Muscle layer of colon (tissue), 2 donors: Measurements from ENCODE around the gene SYT1.
"Not testable (repeated sequence)": the region's sequence is repeated elsewhere in the genome, so short reads cannot be mapped to it uniquely, and the experiment has no call there.

ENCODE experiments used
- H3K27ac ChIP-seq: one replicate; pipeline ENCODE4 v1.7.0; 2013; ENCODE audit warnings: low read depth, mild to moderate bottlenecking, low read length, moderate library complexity
- H3K27me3 ChIP-seq, 2 donors: one replicate each; pipeline ENCODE4 v1.7.0; 2013; ENCODE audit warnings: low read length in 2 of 2, mild to moderate bottlenecking in 2 of 2; ENCODE audit not compliant: insufficient read depth in 2 of 2, control insufficient read depth in 1 of 2
- H3K36me3 ChIP-seq: one replicate; pipeline ENCODE4 v1.7.0; 2013; ENCODE audit warnings: mild to moderate bottlenecking, low read length; ENCODE audit not compliant: insufficient read depth
- H3K4me1 ChIP-seq: one replicate; pipeline ENCODE4 v1.7.0; 2013; ENCODE audit warnings: mild to moderate bottlenecking, low read length; ENCODE audit not compliant: insufficient read depth
- H3K4me3 ChIP-seq, 2 donors: one replicate each; pipeline ENCODE4 v1.7.0; 2013; ENCODE audit warnings: low read length in 2 of 2, low read depth in 1 of 2, mild to moderate bottlenecking in 1 of 2, moderate library complexity in 1 of 2
- H3K9ac ChIP-seq: one replicate; pipeline ENCODE4 v1.7.0; 2013; ENCODE audit warnings: low read length
- H3K9me3 ChIP-seq: one replicate; pipeline ENCODE4 v1.7.0; 2013; ENCODE audit warnings: mild to moderate bottlenecking, low read length
- donor health status: abdominal sarcoma.
- donor health status: Adenocarcinoma of cecum.

SYT1 gene

DNA sequence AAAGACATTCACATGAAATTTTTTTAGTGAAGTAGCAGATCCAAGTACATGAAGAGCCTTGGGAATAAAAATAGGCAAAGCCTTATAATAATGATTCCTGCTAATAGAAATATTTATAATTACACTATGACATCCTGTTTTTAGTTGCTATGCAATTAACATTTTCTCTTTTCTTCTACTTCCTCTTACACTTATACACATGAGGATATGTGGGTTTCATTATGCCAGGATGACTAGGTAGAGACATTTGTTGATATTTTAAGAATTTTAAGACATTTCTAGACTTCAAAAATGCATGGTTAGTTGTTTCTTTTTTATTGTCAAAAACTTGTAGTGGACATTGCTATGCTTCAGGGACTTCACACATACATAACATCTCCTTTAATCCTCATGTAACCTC is 326.8 kb downstream of the SYT1 start:
- Histone ChIP-seq H3K27ac (no peak overlapping the region), H3K27me3 (no peaks in the 10 kb centered on the region), H3K36me3 (no peaks in the 10 kb centered on the region), H3K9me3 (no peaks in the 10 kb centered on the region), H3K4me1 (no peaks in the 10 kb centered on the region), H3K4me3 (no peak overlapping the region), H3K9ac (no peak overlapping the region)

DNA sequence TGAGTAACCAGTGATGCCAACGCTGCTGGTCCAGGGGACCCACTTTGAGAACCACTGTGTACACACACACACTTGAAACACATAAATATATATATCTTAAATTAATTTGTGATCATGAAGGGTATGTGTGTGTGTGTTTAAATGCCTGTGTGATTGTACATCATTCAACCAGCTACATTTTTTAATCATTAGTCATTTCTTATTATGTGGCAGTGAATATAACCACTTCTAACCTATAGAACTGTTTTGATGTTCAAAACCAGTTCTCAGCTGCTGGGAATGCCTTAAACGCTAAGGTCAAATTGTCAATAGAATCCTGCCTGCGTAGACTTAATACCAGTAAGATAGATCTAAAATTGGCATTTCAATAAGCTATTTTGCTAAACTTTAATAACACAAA is 330.0 kb downstream of the SYT1 start:
- H3K4me1 ChIP-seq: no peaks in the 10 kb centered on the region
- no peaks in the 10 kb centered on the region for H3K9me3 ChIP-seq
- no peak overlapping the region for H3K4me3 ChIP-seq
- no peak overlapping the region for H3K27ac ChIP-seq
- H3K9ac ChIP-seq: no peak overlapping the region
- H3K36me3 ChIP-seq: no peaks in the 10 kb centered on the region
- no peaks in the 10 kb centered on the region for H3K27me3 ChIP-seq

- Histone ChIP-seq H3K4me1 (no peaks in the 10 kb centered on the region), H3K4me3 (no peak overlapping the region), H3K9me3 (no peaks in the 10 kb centered on the region)
Observed at GRCh38 chr12:79199166-79199565, 334.6 kb downstream of the SYT1 start.

GRCh38 chr12:79200176-79200575 is 335.6 kb downstream of the SYT1 start:
- Histone ChIP-seq H3K36me3 (no peaks in the 10 kb centered on the region), H3K27ac (no peak overlapping the region), H3K4me1 (no peaks in the 10 kb centered on the region), H3K27me3 (no peaks in the 10 kb centered on the region), H3K9ac (no peak overlapping the region), H3K9me3 (no peaks in the 10 kb centered on the region), H3K4me3 (no peak overlapping the region)

More at GRCh38 chr12:79199166-79199565, 334.6 kb downstream of the SYT1 start:
- no peak overlapping the region for H3K9ac ChIP-seq
- H3K36me3 ChIP-seq: no peaks in the 10 kb centered on the region
- H3K27me3 ChIP-seq: no peaks in the 10 kb centered on the region
- no peak overlapping the region for H3K27ac ChIP-seq

GRCh38 chr12:79203058-79203647 is 338.6 kb downstream of the SYT1 start:
- H3K27me3 ChIP-seq: no peaks in the 10 kb centered on the region

GRCh38 chr12:79206871-79207270 is 342.3 kb downstream of the SYT1 start:
- H3K9me3 ChIP-seq: no peaks in the 10 kb centered on the region
- H3K4me1 ChIP-seq: no peaks in the 10 kb centered on the region
- no peak overlapping the region for H3K4me3 ChIP-seq
- no peaks in the 10 kb centered on the region for H3K36me3 ChIP-seq
- no peak overlapping the region for H3K27ac ChIP-seq
- H3K9ac ChIP-seq: no peak overlapping the region
- H3K27me3 ChIP-seq: no peaks in the 10 kb centered on the region

More at GRCh38 chr12:79203058-79203647, 338.6 kb downstream of the SYT1 start:
- Histone ChIP-seq H3K27ac (no peak overlapping the region), H3K4me1 (no peaks in the 10 kb centered on the region), H3K4me3 (no peak overlapping the region), H3K36me3 (no peaks in the 10 kb centered on the region), H3K9me3 (no peaks in the 10 kb centered on the region), H3K9ac (no peak overlapping the region)

DNA sequence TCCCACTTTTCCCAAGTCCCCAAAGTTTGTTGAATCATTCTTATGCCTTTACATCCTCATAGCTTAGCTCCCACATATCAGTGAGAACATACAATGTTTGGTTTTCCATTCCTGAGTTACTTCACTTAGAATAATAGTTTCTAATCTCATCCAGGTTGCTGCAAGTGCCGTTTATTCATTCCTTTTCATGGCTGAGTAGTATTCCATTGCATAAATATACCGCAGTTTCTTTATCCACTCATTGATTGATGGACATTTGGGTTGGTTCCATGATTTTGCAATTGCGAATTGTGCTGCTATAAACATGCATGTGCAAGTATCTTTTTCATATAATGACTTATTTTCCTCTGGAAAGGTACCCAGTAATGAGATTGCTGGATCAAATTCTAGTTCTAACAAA is 345.8 kb downstream of the SYT1 start:
- H3K9ac ChIP-seq, H3K27ac ChIP-seq, H3K36me3 ChIP-seq, H3K9me3 ChIP-seq, H3K27me3 ChIP-seq, H3K4me1 ChIP-seq, H3K4me3 ChIP-seq: not testable (repeated sequence)

GRCh38 chr12:79217306-79217705 is 352.7 kb downstream of the SYT1 start:
- Histone ChIP-seq H3K27ac (no peak overlapping the region), H3K36me3 (no peaks in the 10 kb centered on the region), H3K4me3 (no peak overlapping the region), H3K9ac (no peak overlapping the region), H3K4me1 (no peaks in the 10 kb centered on the region), H3K27me3 (no peaks in the 10 kb centered on the region), H3K9me3 (peaks cover 6% of the 10 kb centered on the region)

DNA sequence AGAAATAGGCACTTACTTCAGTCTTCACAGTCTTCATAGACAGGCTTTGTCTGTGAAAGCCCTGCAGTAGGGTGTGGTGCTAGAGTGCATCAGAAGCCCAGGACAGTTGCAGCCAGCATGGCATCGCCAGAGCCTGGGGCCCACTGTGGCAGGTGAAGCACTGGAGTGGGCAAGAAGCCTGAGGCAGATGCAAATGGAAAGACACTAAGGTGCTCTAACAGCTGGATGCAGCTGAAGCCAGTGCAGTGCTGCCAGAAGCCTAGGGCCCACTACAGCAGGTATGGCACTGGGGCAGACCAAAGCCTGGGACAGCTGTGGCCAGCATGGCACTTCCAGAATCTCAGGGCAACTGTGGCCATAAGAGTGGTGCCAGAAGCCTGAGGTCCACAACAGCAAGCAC is 358.6 kb downstream of the SYT1 start:
- Histone ChIP-seq H3K9ac (no peak overlapping the region), H3K4me1 (no peaks in the 10 kb centered on the region), H3K27ac (no peak overlapping the region)

DNA sequence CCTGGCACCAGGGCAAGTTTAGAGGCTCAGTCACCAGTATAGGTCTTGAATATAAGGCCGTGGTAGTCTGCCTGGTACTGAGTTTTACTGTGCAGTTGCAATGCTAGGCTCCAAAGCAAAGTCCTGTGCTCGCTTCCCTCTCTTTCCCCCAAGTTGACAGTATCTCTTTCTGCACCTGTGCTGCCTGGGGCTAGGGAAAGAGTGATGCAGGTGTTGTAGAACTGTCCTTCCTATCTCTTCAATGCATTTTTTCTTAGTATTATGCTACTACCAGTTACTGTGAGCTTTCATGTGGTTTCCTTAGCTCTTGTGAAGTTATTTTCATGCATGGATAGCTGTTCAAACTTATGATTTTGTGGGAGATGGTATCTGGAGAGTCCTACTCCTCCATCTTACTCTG is 359.2 kb downstream of the SYT1 start:
- H3K4me3 ChIP-seq: no peak overlapping the region
- no peaks in the 10 kb centered on the region for H3K4me1 ChIP-seq
- H3K27ac ChIP-seq: no peak overlapping the region
- H3K9me3 ChIP-seq: peaks cover 6% of the 10 kb centered on the region
- no peaks in the 10 kb centered on the region for H3K36me3 ChIP-seq
- no peak overlapping the region for H3K9ac ChIP-seq
- H3K27me3 ChIP-seq: no peaks in the 10 kb centered on the region

More for the DNA sequence above, 358.6 kb downstream of the SYT1 start:
- Histone ChIP-seq H3K27me3 (no peaks in the 10 kb centered on the region), H3K36me3 (no peaks in the 10 kb centered on the region), H3K9me3 (peaks cover 6% of the 10 kb centered on the region), H3K4me3 (no peak overlapping the region)

DNA sequence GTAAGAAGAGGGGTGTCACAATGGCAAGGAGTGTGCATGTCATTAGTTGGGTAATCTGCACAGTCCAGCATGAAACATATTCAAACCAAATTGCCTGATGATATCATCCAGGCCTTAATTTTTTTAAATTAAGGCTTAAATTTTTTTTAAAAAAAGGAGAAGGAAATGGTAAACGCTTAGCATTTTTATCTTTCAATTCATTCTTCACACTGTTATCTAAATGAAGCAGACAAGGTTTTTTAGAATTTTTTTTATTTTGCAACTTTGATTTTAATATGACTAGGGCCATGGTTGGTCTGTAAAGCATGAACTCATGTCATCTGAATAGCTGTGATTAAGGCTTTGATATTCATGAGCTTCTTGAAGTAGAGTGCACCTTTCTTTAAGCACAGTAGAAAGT is 362.5 kb downstream of the SYT1 start:
- Histone ChIP-seq H3K9ac (no peak overlapping the region), H3K4me1 (no peaks in the 10 kb centered on the region), H3K4me3 (no peak overlapping the region), H3K27ac (no peak overlapping the region), H3K27me3 (no peaks in the 10 kb centered on the region), H3K36me3 (no peaks in the 10 kb centered on the region), H3K9me3 (no peaks in the 10 kb centered on the region)

- Histone ChIP-seq H3K4me1 (no peaks in the 10 kb centered on the region), H3K9ac (no peak overlapping the region), H3K9me3 (no peaks in the 10 kb centered on the region), H3K27ac (no peak overlapping the region), H3K27me3 (no peaks in the 10 kb centered on the region), H3K4me3 (no peak overlapping the region), H3K36me3 (no peaks in the 10 kb centered on the region)
Observed at GRCh38 chr12:79227646-79228045, 363.1 kb downstream of the SYT1 start.
